Measurements from ENCODE around the gene AQP4. TPM values are rescaled to one million over a fixed set of nuclear protein-coding genes. Genes with fewer than 3 reads are reported as not detected.
A peak's percentile ranks its signal among the peaks of the same experiment; 100 is the strongest.

AQP4 gene
- total RNA-seq, 1 donor from 2014 or later = 20.0 TPM

DNA sequence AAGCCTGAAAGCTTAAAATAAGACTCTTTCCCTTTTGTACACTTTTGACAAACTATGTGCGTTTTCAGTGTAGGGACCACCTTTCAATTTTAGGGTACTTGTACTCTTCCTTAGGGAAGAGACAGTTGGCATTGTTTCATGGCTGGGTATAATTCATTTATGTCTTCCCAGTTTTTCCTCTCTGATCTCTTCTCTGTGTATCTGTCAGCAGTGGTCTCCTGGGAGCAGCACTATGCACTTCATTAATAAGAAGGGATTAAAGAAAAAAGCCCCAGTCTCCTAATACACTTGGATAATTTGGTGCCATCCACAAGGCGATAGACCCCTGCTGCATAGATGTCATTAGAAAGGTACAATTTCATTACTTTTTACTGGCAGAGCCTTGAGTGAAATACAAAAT, 12.1 kb downstream of the AQP4 start:
- ATAC-seq (no peak), DNase-seq (no peak)
- intact Hi-C loops (cut with micrococcal nuclease) = no loop called here

GRCh38 chr18:26843760-26844159, 21.7 kb downstream of the AQP4 start:
- DNase-seq (no peak), ATAC-seq (no peak)
- intact Hi-C loops (cut with micrococcal nuclease) = no loop called here

GRCh38 chr18:26840965-26841364, 24.5 kb downstream of the AQP4 start:
- intact Hi-C loops (cut with micrococcal nuclease) = no loop called here
- ATAC-seq (no peak), DNase-seq (no peak)

GRCh38 chr18:26839609-26840008, 25.9 kb downstream of the AQP4 start:
- intact Hi-C loops (cut with micrococcal nuclease) = no loop called here
- ATAC-seq (no peak), DNase-seq (no peak)

DNA sequence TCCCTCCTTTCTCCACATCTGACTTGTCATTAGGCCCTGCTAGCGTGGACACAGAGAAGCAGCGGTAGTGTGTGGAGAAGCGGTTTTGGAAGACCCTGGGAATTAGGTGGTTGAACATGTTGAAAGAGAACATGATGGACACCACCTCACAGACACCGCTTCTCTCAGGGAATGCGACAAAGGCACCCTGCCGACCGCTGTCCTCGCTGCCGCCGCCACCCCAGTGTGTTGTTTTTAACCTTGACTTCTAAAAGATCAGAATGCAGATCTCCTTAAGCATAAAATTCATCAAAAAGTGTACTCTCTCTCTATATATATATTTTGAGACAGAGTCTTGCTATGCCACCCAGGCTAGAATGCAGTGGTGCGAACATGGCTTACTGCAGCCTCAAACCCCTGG, 33.2 kb downstream of the AQP4 start:
- ATAC-seq (no peak), DNase-seq (no peak)
- intact Hi-C loops (cut with micrococcal nuclease) = no loop called here

DNA sequence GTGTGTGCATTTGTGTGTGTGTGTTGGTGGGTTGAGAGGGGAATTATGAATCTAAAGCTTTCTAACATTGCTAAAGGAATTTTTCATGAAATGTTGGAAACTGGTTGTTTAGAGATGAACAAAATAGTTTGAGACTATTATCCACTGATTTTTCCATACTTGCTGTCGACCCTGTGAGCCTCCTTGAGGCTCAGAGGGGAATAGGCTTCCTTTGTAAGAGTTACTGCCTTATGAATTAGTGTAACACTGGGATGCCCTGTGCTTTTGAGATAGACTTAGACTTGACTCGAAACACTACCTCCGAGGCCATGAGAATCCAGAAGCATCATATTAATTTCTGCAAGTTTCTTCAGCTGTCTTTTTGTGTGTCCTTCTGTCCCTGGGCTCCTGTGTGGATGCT, 37.9 kb downstream of the AQP4 start:
- no peak for DNase-seq
- no peak for ATAC-seq
- intact Hi-C loops (cut with micrococcal nuclease) = no loop called here

- ATAC-seq = no peak
- no peak for DNase-seq
- intact Hi-C loops (cut with micrococcal nuclease) = no loop called here
Observed at GRCh38 chr18:26826656-26827235, 38.8 kb downstream of the AQP4 start.

- intact Hi-C loops (cut with micrococcal nuclease) = no loop called here
- ATAC-seq (no peak), DNase-seq (no peak)
Observed at GRCh38 chr18:26821181-26821580, 44.3 kb downstream of the AQP4 start.

- ATAC-seq = no peak
- DNase-seq = no peak
- intact Hi-C loops (cut with micrococcal nuclease) = loop anchor here (10.0 kb wide), 1 partner anchor 176 kb away; no protein-coding TSS in a partner anchor
Observed at GRCh38 chr18:26819046-26819445, 46.5 kb downstream of the AQP4 start.

GRCh38 chr18:26818461-26818860, 47.0 kb downstream of the AQP4 start:
- ATAC-seq = no peak
- DNase-seq = no peak
- intact Hi-C loops (cut with micrococcal nuclease) = loop anchor here (10.0 kb wide), 1 partner anchor 176 kb away; no protein-coding TSS in a partner anchor

GRCh38 chr18:26813043-26813442, 52.5 kb downstream of the AQP4 start:
- DNase-seq (no peak), ATAC-seq (no peak)
- intact Hi-C loops (cut with micrococcal nuclease) = loop anchor here (10.0 kb wide), 1 partner anchor 182 kb away; no protein-coding TSS in a partner anchor

GRCh38 chr18:26812462-26812861, 53.0 kb downstream of the AQP4 start:
- no peak for DNase-seq
- intact Hi-C loops (cut with micrococcal nuclease) = loop anchor here (10.0 kb wide), 1 partner anchor 182 kb away; no protein-coding TSS in a partner anchor
- ATAC-seq = no peak

DNA sequence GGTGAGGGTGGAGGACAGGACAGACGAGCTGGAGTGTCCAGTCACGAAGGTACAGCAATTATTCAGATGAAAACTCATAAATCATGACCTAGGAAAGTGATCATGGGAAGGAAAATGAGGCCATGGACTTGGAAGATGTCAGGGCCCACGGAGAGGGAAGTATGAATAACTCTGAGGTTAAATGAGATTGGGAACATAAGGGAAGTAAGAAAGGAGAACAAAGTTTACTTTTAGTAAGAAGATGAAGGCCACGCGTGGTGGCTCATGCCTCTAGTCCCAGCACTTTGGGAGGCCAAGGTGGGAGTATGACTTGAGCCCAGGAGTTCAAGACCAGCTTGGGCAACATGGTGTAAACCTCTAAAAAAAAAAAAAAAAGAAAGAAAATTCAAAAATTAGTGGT, 56.2 kb downstream of the AQP4 start:
- ATAC-seq (no peak), DNase-seq (no peak)
- intact Hi-C loops (cut with micrococcal nuclease) = no loop called here

GRCh38 chr18:26806224-26806623, 59.3 kb downstream of the AQP4 start:
- intact Hi-C loops (cut with micrococcal nuclease) = no loop called here
- no peak for ATAC-seq
- DNase-seq = no peak

DNA sequence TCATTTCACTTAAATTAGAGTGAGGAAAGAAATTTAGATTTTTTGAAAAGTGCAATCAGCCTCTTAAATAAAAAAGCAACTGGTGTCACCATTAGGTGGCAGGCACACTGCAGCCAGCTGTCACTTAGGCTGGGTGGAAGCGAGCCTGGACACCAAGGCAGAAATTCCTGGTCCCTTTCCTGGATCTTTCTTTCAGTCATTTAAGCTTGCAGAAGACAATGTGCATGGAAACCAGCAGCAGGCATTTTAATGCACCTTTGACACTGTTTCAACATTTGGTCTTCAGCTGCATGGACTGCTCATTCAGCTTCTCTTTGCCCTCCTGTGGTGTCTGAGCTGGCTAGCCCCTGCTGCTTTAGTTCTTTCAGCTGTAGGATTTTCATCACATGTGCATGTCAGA, 61.0 kb downstream of the AQP4 start:
- peak; percentile 30 for DNase-seq
- intact Hi-C loops (cut with micrococcal nuclease) = no loop called here
- no peak for ATAC-seq

GRCh38 chr18:26803643-26804042, 61.9 kb downstream of the AQP4 start:
- DNase-seq = no peak
- intact Hi-C loops (cut with micrococcal nuclease) = no loop called here

GRCh38 chr18:26802330-26803200, 62.9 kb downstream of the AQP4 start:
- intact Hi-C loops (cut with micrococcal nuclease) = no loop called here
- ATAC-seq = no peak
- no peak for DNase-seq

More at GRCh38 chr18:26803643-26804042, 61.9 kb downstream of the AQP4 start:
- no peak for ATAC-seq
